T-helper 2 cell (primary cell): ENCODE data around the gene RAP1B.
A peak's percentile ranks its signal among the peaks of the same experiment; 100 is the strongest.
"Not testable (repeated sequence)": the region's sequence is repeated elsewhere in the genome, so short reads cannot be mapped to it uniquely, and the experiment has no call there.

ENCODE experiments used
- DNase-seq, 5 experiments: peaks; one replicate each; pipeline versions ENCODE4 v3.0.0 to v3.0.0-alpha.2; 2012 to 2022

The RAP1B gene

DNA sequence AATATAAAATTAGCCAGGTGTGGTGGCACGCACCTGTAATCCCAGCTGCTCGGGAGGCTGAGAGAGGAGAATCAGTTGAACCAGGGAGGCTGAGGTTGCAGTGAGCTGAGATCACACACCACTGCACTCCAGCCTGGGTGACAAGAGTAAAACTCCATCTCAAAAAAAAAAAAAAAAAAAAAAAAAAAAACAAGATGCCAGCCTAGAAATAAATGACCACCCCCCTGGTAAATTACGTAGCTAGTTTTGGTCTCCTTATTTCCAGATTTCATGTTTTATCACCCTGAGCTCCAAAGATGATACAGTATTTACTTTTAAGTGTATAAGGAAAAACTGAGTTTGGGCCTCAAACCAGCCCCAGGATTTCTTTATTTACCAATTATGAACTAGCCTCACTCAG, 26.7 kb downstream of the RAP1B start:
- not testable (repeated sequence) for DNase-seq

DNA sequence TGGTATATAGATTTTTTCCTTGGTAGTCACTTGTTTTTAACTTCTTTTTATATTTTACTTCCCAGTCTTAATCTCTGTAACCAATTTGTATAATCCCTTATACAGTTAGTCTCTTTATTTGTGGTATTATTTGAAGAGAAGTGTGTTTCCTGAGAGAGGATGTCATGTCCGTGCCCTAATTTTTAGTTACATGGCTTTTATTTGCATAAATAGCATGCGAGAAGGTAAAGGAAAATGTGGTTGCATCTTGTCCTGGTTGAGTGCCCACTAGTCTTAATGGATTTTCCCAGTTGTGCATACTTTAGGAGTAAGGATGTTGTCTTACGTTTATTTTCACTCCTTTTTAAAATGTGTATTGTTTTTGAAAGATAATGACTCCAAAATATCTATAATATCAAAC, 27.5 kb downstream of the RAP1B start:
- no peak for DNase-seq

DNA sequence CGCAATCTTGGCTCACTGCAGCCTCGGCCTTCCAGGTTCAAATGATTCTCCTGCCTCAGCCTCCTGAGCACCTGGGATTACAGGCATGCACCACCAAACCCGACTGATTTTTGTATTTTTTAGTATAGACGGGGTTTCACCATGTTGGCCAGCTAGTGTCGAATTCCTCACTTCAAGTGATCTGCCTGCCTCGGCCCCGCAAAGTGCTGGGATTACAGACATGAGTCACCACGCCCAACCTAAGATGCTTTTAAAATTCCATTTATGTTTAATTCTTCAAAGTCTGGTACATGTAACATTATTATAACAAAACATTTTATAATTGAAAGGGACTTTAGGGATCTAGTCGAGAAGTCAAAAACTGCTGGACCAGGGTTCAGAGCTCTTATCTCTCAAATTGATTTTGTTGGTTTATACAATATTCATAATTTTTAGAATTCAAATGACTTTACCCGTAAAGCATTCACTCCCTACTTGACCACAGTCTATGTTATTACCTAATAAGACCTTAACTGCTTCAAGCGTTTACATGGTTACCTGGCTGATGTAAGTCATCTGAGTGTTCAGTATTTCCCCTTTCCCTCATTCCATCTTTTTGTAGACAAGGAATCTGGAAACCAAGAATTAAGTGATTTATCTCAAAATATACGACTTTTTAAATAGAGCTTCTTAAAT, 28.2 kb downstream of the RAP1B start:
- DNase-seq = no peak

DNA sequence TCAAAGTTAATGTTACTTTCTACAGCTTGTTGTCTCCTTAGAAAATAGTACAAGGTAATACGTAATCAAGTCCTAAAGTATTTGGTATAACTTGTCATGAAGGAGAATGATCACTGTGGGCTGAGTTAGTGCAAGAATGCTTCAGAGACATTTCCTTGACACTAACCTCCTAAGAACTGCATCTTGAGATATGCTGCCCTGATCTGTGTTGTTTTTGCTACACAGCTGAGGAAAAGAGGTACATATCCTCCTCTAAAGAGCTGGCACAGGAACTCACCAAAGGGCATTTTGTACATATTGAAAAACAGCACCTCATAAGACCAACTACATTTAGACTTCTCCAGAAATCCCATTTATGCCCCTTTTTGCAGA, 28.7 kb downstream of the RAP1B start:
- DNase-seq = no peak

DNA sequence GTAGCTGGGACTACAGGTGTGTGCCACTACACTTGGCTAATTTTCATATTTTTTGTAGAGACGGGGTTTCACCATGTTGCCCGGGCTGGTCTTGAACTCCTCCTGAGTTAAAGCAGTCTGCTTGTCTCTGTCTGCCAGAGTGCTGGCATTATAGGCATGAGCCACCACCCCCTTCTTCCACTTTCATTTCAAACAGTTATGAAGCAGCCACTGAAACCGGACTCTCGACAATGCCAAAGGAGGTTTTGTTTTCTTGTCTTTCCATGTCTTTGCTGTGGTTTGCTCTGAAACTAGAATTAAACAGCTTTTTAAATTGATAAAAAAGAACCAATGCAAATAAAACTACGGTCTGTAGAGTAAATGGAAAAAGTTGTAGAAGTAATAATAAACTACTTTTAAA, 30.4 kb downstream of the RAP1B start:
- peak in 3 of 5 experiments; percentile 13 to 76 (median 20) for DNase-seq

DNA sequence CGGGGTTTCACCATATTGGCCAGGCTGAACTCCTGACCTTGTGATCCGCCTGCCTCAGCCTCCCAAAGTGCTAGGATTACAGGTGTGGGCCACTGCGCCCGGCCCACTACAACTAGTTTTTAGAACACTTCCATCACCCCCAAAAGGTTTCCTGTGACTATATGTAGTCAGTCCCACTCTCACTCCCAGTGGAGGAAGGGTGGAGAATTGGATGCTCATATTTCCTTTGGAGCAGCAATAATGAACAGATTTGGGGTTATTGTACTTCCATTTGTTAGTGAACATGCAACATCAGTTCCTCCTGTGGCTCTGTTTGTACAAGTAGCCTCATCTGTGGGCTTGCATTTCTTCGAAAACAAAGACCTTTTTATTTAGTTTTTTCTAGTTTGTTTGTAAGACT, 35.8 kb downstream of the RAP1B start:
- DNase-seq = no peak

DNA sequence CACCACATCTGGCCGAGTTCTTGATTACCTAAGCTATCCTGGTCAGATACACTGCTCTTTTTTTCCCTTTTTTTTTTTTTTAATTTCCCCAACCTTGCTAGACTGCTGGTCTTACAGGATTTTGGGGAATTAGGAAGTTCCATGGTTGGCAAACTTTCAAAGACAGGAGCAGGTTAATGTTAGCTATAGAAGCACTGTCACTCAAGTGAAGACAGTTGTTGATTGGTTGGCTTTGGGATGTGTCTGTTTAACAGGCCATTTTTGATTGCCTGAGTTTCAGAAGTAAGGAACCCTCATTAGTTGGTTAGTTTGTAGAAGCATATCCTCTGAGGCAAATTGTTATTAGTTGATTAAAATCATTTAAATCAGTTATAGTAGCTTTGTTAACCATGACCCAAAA, 36.8 kb downstream of the RAP1B start:
- no peak for DNase-seq

DNA sequence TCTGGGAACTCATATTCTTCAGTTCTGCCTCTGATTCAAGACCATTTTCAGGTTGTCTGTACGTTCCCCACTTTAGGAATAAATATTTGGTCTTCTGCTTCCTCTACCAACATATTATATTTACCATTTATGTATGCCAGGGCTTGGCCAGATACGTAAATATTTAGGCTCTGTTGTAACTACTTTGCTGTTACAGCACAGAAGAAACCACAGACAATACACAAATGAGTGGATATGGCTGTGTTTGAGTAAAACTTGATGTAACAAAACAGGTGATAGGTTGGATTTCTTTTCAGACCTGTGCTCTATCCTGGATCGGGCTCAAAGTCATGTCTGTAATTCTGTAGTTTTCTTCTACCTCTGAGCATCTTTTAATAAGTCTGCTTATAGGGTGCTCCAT, 37.5 kb downstream of the RAP1B start:
- DNase-seq = peak in 1 of 5 experiments; percentile 66

DNA sequence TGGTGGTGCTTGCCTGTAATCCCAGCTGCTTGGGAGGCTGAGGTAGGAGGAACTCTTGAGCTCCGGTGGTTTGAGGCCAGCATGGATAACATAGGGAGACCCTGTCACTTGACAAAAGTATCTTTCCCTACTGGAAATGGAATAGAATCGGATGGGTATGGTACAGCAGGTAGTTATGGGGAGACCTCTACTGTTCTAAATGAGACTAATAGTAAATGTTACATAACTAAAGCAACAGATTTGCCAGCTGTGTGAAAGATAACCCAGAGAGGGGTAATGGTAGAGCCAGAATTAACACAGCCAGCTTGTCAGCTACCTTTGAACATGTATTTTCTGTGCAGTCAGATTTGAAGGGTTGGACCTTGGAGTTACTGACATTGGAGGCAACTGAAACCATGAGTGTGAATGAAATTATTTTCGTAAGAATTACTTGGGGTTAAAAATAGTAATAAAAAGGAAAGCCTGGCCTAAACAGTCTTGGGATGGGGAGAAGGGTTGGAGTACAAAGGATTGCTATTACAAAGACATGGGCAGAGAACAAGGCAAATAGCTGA, 54.4 kb downstream of the RAP1B start:
- DNase-seq = no peak

DNA sequence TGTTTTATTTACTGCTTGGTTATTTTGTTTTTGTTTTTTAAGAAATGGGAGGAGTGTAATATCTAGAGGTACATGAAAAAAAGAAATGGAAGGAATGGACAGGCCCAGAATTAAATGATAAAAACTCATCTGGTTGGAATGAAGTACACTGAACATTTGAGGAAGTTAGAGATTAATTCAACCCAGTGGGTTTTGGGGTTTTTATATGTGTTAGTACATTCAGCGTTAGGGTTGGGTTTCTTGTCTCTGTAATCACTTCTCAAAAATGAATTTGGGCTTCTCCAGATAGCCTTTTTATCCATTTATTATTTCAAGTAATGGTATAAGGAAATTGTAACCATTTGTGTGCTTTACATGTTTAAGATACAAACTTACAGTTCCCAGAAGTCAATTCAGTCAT, 56.6 kb downstream of the RAP1B start:
- no peak for DNase-seq

DNA sequence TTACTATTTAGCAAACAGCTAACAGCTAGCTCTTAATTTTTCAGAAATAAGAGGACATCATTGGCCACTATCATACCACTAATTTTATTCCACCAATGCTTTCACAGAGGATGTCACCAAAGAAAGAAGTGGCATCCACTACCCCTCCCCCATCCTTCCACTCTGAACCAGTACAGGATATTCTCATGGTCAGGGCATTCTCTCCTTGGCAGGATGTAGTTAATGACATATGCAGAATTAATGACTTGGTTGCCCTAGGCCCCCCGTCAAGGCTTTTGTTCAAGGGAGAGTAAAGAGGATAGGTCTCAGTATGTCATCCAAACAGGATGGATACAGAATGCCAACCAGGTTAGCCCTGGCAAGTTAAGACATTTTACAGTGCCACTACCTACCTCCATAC, 57.2 kb downstream of the RAP1B start:
- peak in 1 of 5 experiments; percentile 14 for DNase-seq

DNA sequence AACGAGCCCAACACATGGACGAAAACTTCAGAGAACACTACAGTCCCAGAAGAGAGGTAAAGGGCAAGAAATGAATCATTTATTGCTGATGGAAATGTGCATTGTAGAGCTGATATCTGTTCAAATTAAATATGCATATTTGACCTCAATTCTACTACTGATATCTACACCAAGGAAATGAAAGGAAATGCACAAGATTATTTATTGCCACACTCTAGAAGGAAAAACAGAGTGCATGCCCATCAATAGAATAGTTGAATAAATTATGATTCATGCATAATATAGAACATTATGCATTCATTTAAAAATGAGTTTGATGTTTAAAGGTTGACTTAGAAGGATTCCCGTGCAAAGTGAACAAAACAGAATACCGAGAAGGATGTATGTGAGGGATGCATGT, 60.5 kb downstream of the RAP1B start:
- no peak for DNase-seq

DNA sequence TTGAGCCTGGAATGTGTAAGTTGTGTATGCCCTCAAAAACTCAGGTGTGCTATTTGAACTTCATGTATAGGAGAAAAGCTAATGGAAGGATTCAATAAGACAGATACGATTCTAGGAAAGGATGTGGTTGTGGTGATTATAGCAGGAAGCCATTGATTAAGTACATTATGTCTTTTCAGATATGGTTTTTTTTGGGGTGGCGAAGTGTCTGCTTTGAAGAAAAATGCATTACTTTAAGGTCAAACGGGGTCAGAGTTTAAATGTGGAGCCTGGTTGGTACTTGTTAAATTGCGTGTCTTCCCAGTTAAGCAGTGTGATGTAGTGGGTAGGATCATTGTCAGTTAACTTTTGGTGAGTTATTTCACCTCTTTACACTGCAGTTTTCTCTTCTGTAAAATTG, 63.1 kb downstream of the RAP1B start:
- peak in 2 of 5 experiments; percentile 31 to 87 for DNase-seq

DNA sequence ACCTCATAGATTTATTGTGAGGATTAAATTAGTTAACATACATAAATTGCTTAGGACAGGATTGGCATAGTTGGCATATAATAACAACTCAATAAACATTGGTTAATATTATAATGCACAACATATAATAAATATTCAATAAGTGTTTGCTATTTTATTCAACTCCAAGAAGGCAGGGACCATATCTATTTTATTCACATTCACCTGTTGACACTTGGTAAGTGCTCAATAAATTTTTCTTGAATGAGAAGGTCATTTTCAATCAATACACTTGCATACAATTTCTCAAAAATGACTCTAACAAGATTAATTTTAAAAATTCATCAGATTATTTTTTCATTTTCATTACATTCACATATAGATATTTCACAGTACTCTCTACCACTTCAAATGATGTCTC, 63.7 kb downstream of the RAP1B start:
- DNase-seq = no peak

DNA sequence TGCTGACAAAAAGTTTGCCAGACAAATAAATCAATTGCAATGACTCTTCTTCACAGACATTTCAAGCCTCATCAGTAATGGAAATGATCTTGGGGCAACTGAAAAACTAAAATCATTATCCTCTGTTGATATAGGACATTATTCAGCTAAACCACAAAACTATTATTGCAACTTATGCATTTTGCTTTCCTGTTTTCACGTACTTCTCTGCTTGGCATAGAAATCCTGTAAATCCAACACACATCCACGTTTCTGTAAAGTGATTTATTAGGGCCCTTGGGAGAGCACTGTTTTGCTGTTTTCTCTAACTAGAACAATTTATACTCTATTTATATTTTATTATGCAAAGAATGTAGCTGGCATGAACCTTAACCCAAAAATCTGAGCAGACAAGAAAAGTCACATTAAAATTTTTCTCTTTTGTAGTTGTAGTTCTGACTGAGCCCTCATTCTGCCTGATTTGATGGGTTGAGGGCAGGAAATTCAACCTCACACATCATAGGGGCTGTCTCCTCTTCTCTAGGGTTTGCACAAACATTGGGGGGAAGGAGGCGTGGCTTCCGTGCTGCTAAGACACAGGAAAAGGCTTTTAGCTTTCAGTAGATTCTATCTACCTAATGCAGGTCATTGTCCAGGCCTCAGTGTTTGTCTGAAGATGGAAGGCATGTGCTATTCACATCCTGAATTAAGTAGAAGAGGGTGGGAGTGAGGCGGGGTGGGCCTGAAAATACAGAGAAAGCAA, 64.6 kb downstream of the RAP1B start:
- peak in 3 of 5 experiments; percentile 50 to 93 (median 59) for DNase-seq

DNA sequence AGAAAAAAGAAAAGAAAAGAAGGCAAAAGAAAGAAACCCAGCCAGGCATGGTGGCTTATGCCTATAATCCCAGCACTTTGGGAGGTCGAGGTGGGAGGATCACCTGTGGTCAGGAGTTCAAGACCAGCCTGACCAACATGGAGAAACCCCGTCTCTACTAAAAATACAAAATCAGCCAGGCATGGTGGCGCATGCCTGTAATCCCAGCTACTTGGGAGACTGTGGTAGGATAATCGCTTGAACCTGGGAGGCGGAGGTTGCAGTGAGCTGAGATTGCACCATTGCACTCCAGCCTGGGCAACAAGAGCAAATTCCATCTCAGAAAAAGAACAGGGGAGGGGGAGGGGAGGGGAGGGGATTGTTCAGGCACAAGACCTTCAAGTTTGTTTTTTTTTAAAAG, 66.2 kb downstream of the RAP1B start:
- DNase-seq = not testable (repeated sequence)

DNA sequence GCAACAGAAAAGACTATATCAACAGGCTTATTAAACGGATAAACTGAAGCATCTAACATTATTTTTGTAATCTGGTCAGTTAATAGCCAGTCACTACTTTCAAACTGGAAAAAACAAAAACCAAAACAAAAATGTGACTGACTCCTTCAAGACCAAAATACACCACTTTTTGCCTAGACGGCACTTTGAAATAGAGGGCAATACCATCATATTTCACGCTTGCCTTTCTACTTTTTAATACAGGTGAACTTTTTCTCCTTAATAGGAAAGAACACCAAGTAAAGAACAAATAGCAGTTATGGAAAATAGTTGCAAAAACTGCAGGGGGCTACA, 75.5 kb downstream of the RAP1B start:
- no peak for DNase-seq

DNA sequence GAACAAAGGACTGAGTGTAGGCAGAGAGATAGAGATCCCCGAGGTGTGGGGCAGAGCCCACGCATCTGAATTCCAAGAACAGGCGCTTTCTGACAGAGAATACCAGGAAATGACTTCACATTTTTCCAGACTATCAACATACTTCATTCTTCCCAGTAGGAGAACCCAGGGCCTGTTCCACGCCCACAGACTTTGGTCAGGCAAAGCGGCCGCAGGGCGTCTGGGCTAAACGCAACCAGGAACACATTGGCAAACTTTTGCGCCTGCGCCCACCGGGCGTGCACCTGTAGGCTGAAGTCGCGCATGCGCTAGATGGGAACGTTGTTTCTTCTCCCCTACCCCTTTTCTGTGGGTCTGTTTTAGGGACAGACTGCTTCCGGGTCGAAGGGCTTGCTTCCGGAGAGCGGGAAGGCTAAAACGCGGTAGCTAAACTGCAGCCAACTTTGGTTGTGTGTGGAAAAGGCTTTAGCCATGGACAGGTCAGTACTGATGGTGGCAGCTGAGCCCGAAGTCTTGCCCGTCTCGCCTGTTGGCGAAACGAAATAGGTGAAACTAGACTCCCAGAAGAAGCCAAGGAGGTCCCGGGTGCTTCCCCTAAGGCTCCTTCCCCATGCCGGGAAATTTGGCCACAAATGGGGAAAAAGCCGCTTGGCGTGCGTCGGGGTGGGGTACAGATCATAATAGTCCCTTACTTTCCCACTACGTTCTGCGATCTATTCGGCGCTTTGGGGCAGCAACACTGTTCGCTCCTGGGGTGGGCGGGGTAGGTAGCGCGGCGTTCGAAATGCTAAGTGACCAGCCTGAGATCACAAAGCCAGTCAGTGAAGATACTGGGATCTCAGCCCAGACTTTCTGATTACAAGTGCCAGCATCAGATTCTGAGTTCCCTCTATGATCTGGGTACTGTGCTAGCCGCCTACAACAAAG, 76.2 kb downstream of the RAP1B start, which contains the start of gene NUP107:
Gene NUP107, plus strand, starts transcription at position 384 of the 927 bp plus-strand sequence. Its CDS starts 88 bp downstream, at position 472.
- DNase-seq = peak; percentile 92 to 97 (median 96)

DNA sequence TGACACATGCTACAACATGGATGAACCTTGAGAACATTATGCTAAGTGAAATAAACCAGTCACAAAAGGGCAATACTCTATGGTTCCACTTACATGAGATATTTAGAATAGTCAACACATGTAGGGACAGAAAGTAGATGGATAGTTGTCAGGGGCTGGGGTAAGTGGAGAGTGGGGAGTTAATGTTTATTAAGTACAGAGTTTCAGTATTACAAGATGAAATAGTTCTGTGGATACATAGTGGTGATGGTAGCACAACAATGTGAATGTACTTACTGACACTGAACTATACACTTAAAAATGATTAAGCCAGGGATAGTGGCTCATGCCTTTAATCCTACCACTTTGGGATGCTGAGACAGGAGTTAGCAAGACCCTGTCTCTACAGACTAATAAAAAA, 84.8 kb downstream of the RAP1B start:
- no peak for DNase-seq

DNA sequence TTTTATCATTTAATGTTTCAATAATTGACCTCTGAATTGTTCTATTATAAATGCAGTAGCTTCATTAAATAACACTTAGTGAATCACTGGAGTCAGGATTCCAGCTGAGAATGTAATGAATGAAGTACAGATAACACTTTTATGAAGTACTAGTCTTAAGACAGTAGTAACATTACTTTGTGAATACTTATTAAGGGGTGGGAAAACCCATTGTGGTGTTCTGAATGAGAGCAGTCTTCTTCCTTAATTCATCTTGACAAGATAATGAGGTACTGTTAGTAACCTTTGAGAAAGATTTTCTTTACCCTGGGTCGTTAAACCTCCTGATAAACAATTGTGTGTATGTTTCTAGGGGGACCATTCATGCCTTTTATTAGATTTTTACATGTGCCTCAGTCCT, 88.8 kb downstream of the RAP1B start:
- DNase-seq = no peak
